NK-92 (cell line): ENCODE measurements around the gene KRT14.
"Not testable (repeated sequence)": the region's sequence is repeated elsewhere in the genome, so short reads cannot be mapped to it uniquely, and the experiment has no call there.

Source experiments
- DNase-seq: peaks from one replicate; lab custom pipeline; 2025; ENCODE audit not compliant: unreplicated experiment; lab: John Stamatoyannopoulos, UW

The KRT14 gene

DNA sequence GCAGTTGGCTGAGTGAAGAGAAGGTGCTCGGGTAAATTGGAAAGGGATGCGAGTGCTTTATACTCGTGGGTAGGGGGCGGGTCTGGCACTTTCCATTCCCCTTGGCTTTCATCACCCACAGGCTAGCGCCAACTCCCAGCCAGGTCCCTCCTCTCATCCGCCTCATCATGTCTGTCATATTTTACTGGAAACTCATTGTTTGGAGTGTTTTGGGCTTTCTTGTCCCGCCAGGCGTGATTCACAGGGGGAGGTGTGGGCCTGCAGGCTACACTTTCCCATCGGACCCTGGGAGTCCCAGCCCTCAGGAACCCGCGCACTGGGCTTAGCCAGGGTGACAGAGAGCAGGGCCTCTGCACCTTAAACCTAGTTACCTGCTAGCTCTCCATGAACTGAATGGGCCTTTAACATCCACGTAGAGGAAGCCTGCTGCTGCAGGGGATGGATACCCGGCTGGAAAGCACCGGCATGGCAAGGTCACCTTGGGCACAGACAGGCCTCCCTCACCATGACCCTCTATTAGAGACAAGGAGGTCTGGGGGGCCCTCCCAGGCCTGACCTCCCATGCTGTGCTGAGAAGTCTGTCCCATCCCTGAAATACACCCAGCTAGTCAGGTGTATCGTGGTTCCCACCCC, at the start of gene KRT14:
KRT14 (minus strand) TSS at position 33 of the 633 bp plus-strand sequence. CDS start 61 bp downstream, outside the sequence.
- DNase-seq: no peak

DNA sequence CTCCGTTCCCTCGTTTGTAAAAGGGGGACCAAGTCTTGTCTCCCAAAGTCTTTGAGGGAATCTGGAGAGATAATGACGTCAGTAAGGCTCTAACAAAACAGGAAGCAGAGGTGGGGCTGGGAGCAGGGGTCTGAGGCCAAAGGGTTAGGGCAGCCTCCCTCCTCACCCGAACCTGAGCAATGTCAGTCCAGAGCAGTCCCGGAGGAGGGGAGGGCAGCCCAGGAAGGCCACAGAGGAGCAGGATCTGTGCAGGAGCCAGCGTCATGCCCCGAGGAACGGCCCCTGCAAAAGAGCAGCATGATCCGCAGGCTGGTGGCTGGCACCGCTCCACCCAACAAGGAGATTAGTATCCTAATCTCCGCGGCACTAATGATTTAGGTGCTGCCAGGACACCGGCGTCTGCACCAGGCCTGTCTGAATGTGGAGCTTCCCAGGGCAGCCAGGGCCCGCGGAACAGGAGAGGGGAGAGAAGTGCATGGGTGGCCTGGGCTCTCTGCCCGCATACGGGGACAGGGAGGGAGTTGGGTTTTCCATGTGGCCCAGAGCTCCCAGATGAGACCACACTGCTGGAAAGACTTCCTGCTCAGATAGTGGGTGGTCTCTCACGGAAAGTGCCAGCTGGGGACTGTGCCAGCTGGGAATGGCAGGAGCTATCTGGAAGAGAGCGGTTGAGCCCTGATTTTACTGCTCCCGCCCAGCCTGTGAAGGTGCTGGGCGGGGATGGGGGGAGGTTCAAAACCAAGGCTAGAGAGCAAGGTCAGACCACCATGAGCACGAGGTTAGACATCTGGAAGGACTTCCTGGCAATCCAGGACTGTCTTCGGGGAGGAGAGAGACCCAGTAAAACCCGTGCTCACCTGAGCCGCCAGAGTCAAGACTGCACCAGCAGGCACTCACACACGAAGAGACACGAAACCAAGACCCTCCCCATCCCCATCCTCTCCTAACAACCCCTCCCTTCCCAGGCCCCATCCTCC, 48.7 kb upstream of the KRT14 start:
- no peak for DNase-seq

- no peak for DNase-seq
Measured at GRCh38 chr17:41634639-41635038, 47.9 kb upstream of the KRT14 start.

DNA sequence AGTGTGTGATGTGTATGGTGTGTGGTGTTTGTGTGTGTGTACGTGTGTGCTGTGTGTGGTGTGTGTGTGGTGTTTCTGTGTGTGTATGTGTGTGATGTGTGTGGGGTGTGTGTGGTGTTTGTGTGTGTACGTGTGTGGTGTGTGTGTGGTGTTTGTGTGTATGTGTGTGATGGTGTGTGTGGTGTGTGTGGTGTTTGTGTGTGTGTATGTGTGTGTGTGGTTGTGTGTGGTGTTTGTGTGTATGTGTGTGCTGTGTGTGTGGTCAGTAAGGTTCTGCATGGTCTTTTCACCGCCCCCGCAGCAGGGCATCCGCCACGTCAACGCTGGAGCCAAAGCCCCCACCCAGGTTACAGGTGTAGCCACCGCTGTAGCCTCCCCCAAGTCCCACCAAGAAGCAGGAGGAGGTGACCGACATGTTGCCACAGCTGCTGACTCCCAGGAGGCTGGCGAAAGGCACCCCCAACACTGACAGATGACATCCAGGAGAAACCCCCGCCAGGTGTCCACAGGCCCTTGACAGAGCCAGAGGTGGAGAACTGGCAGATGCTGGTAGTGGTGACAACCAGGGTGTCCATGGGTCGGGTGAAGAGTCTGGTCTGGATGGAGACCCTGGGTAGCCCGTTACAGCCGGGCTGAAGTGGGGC, 47.0 kb upstream of the KRT14 start:
- DNase-seq: no peak

DNA sequence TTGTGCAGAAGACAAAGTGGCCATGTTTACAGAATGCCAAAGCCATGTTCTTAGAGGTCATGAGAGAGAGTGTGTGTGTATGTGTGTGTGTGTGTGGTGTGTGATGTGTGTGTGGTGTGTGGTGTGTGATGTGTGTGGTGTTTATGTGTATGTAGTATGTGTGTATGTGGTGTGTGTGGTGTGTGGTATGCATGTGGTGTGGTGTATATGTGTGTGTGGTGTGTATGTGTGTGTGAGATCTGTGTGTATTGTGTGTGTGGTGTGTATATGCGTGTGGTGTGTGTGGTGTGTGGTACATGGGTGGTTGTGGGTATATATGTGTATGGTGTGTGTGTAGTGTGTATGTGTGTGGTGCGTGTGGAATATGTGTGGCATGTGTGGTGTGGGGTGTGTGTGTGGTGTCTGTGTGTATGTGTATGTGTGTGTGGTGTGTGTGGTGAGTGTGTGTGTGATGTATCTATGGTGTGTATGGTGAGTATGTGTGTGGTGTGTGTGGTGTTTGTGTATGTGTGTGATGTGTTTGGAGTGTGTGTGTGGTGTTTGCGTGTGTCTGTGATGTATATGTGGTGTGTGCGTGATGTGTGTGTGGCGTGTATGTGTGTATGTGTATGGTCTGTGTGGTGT, 45.9 kb upstream of the KRT14 start:
- DNase-seq: no peak

DNA sequence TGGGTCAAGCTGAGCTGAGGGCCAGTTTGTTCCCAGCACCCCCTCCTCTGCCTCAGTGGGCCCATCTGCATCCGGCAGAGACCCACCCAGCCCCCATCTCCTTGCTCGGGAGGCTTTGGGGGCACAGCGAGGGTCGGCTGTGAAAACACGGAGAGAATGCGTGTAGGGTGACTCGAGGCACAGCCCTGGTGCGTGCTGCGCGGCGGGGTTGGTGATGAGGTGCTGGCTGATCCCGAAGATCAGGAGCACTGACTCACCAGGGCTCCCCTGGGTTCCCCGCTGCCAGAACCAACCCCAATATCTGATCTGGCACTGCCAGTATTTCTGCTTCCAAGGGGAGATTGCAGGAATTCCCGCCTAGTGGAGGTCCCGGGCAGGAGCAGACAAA, 45.2 kb upstream of the KRT14 start:
- no peak for DNase-seq

DNA sequence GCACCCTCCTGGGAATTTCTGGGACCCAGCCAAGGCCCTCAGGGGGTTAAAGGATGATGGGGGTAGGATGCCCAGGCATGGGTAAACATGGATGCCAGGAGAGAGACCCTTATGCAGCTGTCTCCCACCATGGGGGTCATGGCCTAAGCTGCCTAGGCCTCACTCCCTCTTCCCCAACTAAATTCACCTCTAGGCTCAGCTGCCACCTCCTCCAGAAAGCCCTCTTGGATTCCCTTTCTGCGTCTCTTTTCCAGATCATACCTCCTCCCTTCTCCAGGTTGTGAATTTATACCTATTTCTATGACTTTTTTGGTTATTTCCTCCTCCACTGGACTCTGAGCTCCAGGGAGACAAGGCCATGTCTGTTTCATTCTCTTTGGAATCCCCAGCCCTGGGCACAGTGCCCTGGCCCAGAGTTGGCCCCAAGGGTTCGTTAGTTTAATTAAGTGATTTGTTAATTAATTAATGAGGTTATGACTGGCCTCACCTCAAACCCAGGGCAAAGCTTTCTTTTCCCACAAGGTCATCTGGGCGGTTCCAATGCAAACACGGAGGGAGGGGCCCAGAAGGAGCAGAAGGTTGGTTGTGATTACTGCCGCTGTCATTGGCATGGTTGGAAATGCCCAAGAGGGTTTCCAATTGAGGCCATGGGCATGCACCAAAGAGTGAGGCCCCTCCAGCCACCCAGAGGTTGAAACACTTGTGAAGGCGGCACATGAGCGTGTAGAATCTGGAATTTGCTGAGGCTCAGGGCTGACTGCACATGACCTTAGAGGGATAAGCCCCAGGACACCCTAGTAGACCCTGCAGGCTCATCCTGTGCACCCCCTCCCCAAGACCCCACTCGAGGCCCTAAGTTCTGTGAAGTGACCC, 44.6 kb upstream of the KRT14 start:
- DNase-seq: no peak

DNA sequence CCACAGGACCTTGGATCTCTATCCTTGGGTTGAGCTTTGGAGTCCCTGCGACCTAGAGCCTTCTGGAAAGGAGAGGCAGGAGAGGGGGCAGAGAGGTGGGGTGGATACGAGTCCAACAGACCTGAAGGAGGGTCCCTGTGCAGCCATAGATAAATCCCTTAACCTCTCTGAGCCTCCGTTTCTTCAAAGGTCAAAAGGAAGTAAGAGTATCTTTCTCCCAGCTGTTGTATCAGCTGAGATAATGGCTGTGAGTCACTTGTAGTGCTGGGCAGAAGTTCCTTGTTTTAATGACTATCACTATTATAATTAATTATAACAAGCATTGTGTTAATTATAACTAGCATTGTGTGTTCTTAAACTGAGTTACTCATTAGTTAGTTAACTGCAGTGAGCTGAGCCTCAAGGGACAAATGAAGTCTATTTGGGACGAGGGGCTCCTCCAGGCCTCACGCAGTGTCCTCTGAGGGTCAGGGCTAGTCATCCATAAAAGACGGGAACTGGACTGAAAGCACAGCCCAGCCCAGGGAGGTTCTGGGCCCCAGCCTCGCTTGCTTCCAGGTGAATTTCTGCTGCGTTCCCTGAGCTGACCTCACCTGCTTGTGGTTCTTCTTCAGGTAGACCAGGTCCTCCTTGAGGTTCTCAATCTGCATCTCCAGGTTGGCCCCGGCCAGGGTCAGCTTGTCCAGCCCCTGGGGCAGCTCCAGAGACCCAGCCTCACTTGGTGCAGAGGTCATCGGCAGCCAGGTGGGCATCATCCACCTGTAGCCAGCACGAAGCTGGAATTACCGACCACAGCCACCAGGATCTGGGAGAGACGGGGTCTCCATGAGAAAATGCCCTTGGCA, 43.4 kb upstream of the KRT14 start:
- DNase-seq: no peak

DNA sequence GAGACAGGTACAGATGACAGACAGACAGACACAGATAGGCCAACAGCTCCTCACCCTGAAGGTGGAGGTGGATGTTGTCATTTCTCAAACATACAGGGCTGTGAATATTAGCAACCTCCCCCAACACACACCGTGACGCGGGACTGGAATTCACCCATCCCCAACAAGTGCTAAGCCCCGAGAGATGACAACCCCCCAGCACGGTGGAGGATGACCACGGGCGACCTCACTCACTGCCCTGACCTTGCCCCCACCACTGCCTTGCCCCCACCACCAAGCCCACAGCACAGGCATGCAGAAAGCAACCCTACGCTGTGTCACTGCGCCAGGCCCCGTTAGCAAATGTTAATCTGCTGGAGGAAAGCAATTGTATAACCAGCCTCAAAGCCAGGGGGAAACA, 42.6 kb upstream of the KRT14 start:
- DNase-seq: no peak

DNA sequence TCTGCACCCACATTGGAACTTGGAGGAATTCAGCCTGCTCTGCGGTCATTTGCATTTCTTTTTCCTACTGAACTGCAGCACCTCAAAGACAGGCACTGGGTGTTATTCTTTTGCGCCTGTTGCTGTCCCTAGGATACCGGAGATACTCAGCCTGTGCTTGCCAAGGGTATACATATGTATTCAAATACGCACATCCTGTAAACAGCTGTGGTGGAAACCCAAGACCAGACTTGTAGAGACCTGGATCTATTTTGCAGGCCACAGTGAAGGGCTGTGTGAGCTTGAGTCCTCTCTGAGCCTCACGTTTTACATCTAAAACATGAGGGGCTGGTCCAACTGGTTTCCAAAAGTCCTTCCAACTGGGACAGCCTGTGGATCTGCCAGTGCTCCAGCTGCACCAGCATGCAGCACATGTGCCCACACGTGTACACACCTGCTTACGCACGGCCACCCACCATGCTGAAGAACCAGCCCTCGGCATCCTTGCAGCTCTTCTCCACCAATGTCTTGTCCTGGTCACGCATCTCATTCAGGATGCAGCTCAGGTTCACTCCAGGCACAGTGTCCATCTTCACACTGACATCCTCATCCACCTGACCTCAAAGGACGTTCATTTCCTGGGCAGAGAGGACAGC, 42.0 kb upstream of the KRT14 start:
- DNase-seq: not testable (repeated sequence)

GRCh38 chr17:41628073-41628370, 41.3 kb upstream of the KRT14 start:
- not testable (repeated sequence) for DNase-seq

- no peak for DNase-seq
Measured at GRCh38 chr17:41627316-41628072, 40.8 kb upstream of the KRT14 start.

DNA sequence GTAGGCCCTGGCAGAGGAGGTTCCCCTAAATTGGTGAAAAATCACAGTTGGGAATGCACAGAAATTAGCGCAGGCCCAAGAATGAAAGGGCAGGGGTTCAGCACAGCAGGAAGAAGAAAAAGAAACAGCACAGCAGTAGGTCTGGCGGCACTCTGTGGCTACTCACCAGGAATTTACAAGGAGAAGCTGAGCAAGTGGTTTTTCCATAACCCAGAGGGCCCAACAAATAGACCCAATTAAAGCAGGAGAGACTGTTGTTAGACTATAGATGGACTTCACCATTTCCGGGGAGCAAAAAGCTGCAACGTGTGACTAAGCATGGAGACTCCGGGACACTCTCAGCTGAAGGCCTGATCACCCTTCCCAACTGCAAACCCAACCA, 40.2 kb upstream of the KRT14 start:
- DNase-seq: not testable (repeated sequence)

DNA sequence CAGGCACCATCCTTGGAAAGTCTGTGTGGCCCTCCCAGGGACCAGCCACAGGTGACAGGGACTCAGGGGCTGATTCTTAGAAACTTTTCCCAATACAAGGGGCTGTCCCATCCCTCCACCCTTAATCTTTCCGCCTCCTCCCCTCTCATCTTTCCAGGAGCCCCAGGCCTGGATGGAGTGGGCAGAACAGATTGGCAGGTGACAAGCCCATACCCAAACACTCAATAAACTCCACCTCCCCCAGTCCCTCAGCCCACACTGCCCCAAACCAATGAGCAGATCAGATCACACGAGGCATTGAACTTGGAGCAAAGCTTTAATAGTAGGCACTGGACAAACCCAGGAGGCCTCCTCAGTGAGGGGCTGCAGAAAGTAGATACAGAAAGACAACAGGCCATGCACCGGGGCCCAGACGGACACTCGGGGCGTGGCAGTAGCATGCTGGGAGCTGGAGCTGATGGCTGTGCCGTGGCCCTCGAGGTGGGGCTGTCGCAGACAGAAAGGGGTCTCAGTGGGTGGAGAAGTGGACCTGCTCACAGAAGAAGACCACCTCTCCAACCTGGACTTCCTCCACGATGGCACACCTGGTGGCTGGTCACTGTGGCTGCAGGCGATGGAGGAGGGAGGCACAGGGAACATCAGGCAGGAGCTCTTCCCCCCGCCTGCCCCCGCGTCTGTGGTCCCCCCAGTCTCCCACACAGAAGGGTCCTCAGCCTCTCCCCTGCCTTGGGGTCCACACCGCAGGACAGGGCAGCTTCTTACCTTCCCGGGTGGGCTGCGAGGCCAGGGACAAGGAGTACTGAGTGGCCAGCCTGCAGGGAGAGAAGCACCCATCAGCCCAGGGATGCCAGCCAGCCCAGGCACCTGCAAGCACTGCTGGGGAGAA, 39.6 kb upstream of the KRT14 start:
- DNase-seq: not testable (repeated sequence)

DNA sequence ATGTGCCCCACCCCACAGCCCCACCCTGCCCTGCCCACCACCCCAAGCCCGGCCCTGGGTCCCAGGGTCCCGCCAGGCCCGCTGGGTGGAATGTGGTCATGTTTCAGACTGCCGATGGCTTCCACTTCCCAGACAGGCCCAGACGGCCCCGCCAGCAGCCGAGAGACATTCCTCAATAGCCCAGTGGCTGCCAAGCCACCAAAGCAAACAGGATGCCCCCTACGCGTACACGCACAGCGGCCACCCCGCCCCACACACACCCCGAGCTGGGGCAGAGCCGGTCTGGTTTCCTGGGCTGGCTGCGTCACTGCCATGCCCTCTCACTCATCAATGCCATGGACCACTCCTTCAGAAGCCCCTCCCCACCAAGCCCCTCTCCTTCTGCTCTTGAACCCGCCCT, 38.9 kb upstream of the KRT14 start:
- no peak for DNase-seq

GRCh38 chr17:41624208-41625101, 37.8 kb upstream of the KRT14 start, which contains the start of gene KRT17:
KRT17 (minus strand) TSS chr17:41624575; CDS start chr17:41624509, 66 bp downstream.
- DNase-seq: no peak
